ENCODE data around the gene MTREX.
A peak's percentile ranks its signal among the peaks of the same experiment; 100 is the strongest.

Gene MTREX

DNA sequence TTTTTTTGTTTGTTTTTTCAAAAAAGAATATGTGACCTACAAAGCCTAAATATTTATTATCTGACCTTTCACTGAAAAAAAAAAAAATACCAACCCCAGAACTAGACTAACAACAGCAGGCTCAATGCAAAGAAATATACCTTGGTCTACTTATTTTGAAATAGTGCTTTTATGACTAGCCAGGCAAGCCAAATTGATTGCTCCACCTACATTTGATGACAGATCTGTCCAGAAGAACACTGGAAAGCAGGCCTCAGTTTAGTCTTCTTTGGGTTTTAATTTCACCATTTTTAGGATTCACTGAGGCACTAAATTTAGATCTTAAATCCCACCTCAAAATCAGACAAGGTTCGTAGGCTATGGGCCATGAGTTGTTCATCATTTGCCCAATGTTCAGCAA, 129.7 kb downstream of the MTREX start:
- DNase-seq = no peak

DNA sequence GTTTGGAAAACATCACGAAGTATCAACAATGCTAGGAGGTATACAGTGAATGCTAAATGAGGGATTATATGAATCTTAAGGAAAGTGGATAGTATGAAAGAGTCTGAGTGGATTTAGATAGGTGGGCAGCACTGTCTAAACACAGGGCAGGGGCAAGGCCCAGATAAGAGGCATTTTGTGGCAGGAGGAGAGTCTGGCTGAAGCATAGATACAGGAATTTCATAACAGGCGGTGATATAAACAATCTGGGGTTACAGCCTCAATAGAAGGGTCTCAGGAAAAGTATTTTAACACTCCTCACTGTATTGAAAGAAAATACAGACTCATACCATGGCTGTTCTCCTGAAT, 130.0 kb downstream of the MTREX start:
- DNase-seq = no peak

DNA sequence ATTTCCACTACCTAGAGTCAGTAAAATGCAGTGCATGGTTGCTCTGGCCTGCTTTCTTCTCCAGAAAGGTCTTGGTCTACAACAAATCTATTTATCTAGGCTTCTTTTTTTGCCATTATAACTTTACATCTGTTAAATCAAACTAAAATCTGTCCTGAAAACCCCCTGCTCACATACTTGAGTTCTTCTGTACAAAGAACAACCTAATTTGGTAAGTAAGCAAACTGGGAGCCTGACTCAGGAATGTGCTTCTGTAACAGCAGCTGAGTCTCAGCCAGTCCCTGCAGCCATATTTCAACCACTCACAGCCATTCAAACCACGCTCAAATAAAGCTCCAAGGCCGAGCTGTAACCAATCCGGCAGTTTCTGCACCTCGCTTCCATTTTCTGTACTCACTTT, 131.2 kb downstream of the MTREX start:
- no peak for DNase-seq

DNA sequence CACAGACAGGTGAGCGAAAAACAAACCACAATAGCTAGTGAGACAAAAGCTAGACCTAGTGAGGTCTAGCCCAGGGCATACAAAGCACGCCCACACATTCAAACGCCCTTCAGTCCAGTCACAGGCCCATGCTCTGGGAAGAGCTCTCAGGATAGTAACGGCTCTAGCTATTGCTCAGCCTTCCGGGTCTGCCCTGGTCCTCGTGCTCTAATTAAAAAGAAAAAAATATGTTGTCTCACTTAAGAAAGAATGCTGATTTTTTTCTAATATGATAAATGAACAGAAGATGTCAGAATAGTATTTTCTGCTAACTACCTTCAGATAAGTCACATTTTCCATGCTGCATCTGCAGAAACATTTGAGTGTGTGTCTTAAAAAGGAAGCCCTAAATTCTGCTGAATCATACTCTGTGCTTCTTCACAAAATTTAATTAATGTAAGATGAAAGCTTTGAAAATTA, 132.4 kb downstream of the MTREX start:
- peak; percentile 26 for DNase-seq

DNA sequence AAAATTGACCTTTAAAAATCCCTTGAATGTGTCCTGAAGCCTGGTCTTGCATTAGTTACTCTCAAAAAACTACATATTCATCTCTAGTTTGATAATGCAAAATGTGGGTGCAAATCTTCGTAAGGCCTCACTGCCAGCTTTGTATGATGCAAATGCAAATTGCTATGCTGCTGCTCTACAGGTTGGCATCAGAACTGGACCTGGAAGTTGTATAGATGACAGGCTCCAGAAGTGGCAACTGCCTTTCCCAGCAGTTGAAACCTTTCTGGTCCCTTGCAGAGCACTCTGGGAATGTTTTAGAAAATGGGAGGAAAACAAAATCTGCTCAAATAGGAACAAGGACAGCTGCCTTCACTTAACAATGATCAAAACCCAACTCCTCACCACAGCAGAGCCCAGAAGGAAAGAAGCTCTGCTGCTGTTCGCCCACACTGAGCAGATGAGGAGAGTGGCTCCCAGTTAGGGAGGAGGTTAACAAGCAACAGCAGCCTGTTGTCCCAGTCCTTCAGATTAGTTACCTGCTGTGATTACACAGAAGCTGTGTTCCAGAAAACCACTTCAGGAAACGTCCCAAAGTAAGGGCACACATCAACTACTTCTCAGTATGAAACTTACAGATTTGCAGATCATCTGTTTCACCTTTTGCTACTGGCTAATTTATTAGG, 133.4 kb downstream of the MTREX start:
- no peak for DNase-seq

DNA sequence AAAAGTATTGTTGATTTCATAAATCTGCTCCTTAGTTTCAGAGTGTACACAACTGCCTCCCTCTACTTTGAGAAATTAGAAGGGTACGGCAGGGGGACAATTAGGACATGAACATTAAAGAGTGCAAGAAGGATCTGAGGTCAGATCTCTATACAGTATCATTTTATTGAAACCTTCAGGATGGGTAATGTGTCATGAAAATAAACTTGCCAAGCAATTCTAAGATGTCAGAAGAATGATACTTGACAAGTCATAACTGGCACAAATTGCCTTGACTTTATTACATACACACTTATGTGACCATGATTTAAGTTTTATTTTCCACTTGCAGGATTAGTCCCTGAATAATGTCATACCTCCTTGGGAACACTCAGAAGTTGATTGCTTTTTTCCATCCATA, 134.2 kb downstream of the MTREX start:
- no peak for DNase-seq

DNA sequence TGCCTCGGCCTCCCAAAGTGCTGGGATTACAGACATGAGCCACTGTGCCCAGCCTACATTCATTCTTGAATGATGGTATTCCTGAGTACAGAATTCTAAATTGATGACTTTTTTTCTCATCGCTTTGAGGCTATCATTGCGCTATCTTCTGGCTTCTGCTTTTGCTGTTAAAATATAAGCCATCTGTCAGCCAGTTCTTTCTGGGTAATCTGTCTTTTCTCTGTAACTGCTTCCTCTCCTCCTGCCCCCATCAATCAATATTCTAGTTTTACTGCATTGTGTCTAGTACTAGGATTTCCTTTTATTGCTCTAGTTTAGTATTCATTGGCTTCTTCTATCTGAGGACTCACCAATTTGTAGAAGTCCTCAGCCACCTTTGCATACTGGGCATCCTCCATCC, 138.0 kb downstream of the MTREX start:
- DNase-seq = no peak

DNA sequence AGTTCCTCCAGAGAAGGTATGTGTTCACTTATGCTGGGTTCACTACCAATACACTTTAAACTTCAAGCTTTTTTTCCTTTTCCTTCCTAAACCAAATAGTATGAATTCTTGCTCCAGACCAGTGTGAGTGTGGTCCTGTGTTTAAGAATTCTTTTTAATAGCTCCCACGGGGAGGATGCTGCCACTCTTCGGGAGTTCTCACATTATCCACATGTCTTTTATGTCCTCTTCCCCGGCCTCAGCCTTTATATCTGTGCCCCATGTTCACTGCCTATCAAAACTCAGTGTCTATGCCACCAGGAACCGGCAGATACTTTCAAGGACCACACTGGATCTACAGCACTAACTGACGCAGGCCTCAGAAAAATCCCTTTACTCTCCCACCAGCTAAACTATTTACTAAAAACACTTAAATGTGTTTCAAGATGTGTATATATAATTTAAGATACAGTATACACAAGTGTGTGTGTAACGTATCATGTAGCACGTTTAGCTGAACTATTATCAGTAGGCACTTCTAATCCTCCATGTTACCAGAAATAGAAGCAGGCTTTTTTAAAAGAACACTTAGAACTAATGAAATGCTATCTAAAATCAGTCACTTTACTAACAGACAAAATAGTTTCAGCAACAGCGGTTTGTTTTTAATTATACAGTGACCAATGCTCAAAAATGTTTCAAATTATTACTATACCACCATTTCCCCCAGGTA, 139.0 kb downstream of the MTREX start:
- DNase-seq = no peak

DNA sequence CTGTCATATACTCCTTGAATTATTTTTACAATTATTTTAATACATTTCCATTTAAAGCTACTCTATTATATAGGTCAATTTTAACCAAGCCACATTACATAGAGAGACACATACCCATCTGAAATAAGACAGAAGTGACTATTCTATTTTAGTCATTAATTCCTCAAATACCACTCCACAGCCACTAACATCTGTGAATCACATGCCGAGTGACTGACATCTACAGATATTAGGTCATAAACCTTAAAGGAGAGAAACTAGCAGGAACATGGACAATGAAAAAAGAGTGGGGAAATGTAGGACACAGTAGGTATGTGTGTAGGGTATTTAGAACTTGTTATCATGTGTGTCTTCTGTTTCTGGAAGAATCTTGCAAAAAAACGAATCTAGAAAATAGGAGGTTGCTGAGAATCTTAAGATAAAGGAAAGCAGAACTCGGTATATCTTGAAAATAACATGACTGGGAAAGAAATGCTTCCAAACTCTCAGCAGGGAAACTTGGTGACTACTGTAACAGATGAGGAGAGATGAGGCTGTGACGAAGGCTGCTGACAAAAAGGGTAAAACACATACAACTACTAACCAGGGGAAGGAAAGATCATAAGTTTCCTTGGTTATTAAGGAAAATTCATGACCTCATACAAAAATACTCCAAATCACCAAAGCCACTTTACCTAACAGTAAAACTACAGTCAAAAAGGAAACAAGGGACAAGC, 142.4 kb downstream of the MTREX start:
- no peak for DNase-seq

DNA sequence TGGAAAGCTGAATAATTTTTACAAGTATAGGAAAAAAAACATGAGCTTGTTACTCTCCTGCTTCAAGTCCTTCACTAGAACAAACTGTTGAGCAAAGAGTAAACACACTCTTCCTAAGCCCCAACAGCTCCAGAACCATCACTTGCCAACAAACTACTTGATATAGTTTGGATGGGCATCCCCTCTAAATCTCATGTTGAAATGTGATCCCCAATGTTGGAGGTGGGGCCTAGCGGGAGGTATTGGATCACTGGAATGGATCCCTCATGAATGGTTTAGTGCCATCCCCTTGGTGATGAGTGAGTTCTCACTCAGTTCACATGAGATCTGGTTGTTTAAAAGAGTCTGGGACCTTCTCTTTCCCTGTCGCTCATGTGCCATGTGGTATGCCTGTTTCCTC, 144.2 kb downstream of the MTREX start:
- no peak for DNase-seq

DNA sequence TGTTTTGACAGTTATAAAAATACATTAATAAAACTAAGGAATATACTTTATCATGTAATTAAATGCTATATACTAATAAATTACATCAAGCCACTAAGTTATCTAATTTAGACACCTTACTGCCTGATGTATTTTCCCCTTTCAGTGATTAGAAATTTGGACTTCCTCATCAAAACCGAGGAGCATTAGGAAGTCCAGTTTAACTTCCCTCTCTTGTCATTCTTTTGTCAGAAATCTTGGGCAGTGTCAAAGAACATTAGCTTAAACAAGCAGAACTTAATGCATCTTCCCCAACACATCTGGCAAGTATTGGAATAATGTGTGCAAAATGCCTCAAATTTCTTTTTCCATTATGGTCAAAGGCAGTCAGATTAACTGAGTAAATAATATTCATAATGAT, 145.4 kb downstream of the MTREX start:
- no peak for DNase-seq

DNA sequence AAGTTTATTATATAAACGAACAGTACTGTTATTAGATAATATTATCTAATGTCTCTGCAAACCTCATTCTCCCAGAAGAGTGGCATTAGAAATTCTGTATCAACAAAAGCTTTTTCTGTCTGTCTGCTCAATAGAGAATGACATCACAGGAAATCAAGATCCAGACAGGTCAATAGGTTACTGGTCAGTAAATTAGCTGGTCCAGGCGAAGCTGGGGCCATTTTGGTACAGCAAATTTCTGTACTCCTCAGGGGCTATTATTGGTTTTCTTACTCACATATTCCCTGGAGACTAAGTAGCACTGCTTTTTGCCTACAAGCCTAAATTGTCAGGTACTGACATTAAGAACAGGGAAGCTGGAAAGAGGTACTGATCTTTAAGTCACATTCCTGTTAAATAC, 146.5 kb downstream of the MTREX start:
- no peak for DNase-seq

DNA sequence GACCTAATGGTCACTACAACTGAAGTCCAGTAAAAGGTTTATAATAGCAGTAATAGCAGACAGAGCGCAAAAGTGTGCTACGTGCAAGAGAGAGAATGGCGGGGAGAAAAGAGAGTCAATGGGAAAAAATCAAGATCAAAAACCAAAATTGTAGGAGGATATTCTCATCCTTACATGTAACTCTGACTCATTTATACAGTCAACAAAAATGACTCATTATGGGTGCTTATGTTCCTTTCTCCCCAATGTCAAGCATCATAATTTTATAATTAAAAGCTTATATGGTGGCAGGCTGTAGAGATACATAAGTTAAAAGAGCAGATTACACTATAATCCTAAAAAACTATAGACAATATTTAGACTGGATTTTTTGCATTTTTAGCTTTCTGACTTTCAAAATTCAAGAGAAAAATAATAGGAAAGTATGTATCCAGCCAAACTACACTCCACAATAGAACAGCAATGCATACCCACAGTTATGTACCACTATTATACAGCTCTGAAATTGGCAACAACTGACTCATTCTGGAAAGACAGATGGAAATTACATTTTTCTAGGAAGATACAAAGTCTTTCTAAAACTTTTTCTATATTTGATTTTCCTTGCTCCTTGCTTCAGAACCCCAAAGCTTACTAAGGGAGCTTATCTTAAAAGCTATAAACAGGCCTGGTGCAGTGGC, 148.6 kb downstream of the MTREX start:
- DNase-seq = peak; percentile 27

DNA sequence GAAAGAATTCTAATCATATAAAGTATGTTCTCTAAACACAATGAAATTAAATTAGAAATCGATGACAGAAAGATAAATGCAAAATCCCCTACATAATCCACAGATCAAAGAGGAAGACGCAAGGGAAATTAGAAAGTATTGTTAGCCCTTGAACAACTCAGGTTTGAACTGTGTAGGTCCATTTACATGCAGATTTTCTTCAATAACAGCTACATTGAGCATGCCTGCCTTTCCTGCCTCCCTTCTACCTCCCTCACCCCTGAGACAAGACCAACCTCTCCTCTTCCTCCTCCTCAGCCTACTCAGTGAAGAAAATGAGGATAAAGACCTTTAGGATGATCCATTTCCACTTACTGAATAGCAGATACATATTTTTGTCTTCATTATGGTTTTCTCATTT, 151.8 kb downstream of the MTREX start:
- DNase-seq = no peak

DNA sequence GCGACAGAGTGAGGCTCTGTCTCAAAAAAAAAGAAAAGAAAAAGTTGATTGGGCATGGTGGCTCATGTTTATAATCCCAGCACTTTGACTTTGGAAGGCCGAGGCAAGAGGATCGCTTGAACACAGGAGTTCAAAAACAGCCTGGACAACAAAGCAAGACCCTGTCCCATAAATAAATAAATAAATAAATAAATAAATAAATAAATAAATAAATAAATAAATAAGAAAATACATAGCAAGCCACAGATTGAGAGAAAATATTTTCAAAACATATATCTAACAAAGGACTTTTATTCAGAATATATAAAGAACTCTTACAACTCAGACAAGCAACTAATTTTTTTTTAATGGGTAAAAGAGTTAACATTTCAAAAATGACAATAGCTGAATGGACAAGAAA, 155.8 kb downstream of the MTREX start:
- no peak for DNase-seq

DNA sequence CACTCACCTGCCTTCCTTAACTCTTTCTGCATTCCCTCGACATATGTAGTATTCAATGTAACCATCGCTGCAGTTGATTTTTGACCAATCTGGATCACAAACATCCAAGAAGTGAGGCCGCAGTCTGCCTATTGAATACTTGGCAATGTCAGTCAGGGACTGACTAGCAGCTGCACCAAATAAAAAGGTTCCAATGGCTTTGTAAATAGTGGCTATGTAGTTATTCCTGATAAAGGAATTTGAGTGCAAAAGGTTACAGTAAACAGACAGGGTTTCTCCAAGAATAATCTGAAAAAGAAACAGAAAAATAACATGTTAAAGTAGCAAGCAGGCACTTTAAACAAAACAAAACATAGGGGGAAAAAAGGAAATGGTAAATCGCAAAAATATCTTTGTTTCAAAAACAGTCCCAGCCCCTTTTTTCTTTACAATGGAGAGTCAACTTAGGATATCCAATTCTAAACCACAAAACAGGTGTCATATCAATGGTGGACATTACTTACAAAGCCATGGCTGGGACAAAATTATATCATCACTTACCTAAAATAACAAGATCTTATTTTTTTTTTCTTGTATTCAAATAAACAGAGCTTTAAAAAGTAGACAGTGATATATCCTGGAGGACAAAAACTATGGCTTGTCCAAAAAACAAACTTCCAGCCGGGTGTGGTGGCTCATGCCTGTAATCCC, 160.2 kb downstream of the MTREX start:
- DNase-seq = no peak

DNA sequence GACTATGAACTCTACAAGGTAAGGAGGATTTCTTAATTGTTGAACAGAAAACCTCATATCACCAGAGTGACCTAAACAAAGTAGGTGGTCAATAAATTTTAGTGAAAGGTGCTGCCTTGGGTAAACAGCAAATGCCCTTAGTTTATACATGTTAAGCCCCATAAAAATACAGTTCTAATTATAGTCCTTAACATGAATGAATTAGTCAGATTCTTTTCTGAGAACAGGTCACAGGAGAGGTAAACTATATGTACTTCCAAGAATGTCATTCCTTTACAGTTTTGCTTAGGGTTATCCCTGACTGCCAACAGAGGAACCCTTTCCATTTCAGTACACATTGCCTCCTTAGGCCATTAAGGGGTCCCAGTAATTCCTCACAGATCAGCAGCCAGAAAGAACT, 162.1 kb downstream of the MTREX start:
- DNase-seq = no peak

DNA sequence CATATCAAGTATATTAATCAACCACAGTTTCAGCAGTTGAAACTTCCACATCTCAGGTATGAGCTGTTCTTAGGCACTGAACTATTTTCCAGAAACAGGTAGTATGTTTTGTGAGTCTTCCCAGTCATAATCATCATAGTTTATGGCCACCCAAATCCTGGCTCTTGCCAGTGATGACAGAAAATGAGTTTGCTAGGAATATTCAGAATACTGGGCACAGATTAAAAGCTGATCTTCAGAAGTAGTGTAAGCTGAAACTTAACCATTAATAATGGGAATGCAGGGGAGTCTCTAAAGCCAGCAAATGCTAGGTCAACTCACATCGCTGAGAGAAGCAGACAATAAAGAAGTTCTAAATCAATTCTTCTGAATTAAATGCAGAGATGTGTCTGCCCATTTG, 162.5 kb downstream of the MTREX start:
- no peak for DNase-seq

DNA sequence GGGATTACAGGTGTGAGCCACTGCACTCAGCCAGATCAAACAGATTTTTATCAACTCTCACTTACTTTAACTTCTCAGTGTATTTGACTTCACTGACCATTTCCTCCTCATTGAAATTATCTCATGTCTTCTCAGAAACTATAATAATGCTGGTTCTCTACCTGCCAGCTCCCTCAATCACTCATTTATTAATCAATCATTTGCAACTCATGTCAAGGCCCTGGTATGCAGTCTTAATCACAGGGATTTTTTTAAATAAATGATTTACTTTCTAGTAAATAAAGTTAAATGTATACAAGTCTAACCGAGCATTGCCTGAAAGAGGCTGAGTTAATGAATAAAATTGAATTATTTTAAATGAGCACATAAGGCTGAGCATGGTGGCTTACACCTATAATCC, 163.7 kb downstream of the MTREX start:
- DNase-seq = no peak

DNA sequence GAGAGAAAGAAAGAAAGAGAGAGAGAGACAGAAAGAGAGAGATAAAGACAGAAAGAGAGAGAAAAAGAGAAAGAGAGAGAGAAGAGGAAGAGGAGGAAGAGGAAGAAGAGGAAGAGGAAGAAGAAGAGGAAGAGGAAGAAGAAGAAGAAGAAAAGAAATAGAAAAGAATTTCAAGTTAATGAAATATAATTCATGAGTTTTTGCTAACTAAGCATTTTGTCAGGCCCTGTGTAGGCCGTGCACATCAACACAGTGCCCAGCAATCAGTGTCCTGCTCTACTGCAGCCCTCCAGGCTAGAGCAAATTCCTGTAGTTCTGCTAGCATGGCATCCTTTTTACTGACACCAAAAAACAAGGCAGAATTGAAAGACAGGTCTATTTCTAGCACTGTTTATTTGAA, 164.9 kb downstream of the MTREX start:
- no peak for DNase-seq

All from activated CD4-positive, alpha-beta T cell treated with anti-CD3 and anti-CD28 coated beads, Interleukin-10, Interleukin-2, amounts not matched to agents 100 ng/mL and 50 ng/mL, durations not matched to agents 16 hours and 8 hours (primary cell).